Calu3 (cell line): ENCODE results near the gene BORCS8. TPM values are rescaled to one million over a fixed set of nuclear protein-coding genes. Genes with fewer than 3 reads are reported as not detected.
A peak's percentile ranks its signal among the peaks of the same experiment; 100 is the strongest.

ENCODE experiments used
- BruUV-seq: library from RNA; stranded (reverse); fragments of 400-500 nt; replicated peaks from 2 replicates; lab custom pipeline; 2021; lab: Mats Ljungman, UMichigan
- CTCF ChIA-PET: fragments of 300-600 bp; sonication (Branson Sonifier 250); formaldehyde crosslinking; loops from one replicate; lab custom pipeline; 2022; ENCODE audit warnings: antibody characterized with exemption; lab: Charles Lee
- DNase-seq: peaks from one replicate; pipeline ENCODE4 v3.0.0; 2022
- H3K27ac Mint-ChIP-seq: one replicate; pipeline ENCODE4 v1.8.0; 2022; ENCODE audit warnings: mixed read lengths; ENCODE audit not compliant: unreplicated experiment
- H3K27me3 Mint-ChIP-seq: one replicate; pipeline ENCODE4 v1.8.0; 2022; ENCODE audit warnings: mixed read lengths; ENCODE audit not compliant: unreplicated experiment
- H3K36me3 Mint-ChIP-seq: one replicate; pipeline ENCODE4 v1.8.0; 2022; ENCODE audit warnings: mild to moderate bottlenecking, moderate library complexity, mixed read lengths; ENCODE audit not compliant: insufficient read depth, unreplicated experiment
- H3K4me1 Mint-ChIP-seq: one replicate; pipeline ENCODE4 v1.8.0; 2022; ENCODE audit warnings: mild to moderate bottlenecking, low read depth, mixed read lengths; ENCODE audit not compliant: unreplicated experiment
- H3K4me3 Mint-ChIP-seq: one replicate; pipeline ENCODE4 v1.8.0; 2022; ENCODE audit warnings: mild to moderate bottlenecking, low read depth, moderate library complexity, mixed read lengths; ENCODE audit not compliant: unreplicated experiment
- H3K9me3 Mint-ChIP-seq: one replicate; pipeline ENCODE4 v1.8.0; 2022; ENCODE audit warnings: low read depth, mixed read lengths; ENCODE audit not compliant: unreplicated experiment
- intact Hi-C: fragments of 100-400 bp; cut with micrococcal nuclease; formaldehyde crosslinking; loops from one replicate; pipeline ENCODE4 v1.10.0; 2022; ENCODE audit not compliant: unreplicated experiment
- total RNA-seq: library from RNA; stranded (reverse); gene quantifications from 2 replicates; pipeline ENCODE4 v1.2.3, GENCODE V29; 2022
- TF ChIP-seq, protein P1 (sequence below): fragments of 200-600 bp; IDR thresholded peaks from one replicate; pipeline ENCODE4 v1.8.0; 2022; ENCODE audit warnings: antibody characterized with exemption; ENCODE audit not compliant: unreplicated experiment

Gene BORCS8
- total RNA-seq, 1 experiment from 2014 or later, result 26.3 TPM

GRCh38 chr19:19203012-19203856 lies 11.3 kb upstream of the BORCS8 start, which contains the start of gene NR2C2AP:
Gene NR2C2AP (minus strand): TSS chr19:19203414. CDS start chr19:19203060, 354 bp downstream.
- Mint-ChIP-seq H3K9me3 (no peaks in the 10 kb centered on the region), H3K27ac (peak within 1 kb of the TSS; percentile 47), H3K4me3 (peak within 1 kb of the TSS; percentile 82), H3K36me3 (peaks cover 29% of the 10 kb centered on the region), H3K27me3 (peaks cover 22% of the 10 kb centered on the region), H3K4me1 (no peaks in the 10 kb centered on the region)
- BruUV-seq, result no TSS peak
- CTCF ChIA-PET, result interaction anchor here (0.6 to 1.3 kb wide), 5 partner anchors 10 to 203 kb away, joined by 3 to 10 read pairs (median 3); partner anchors contain the start of gene MEF2B
- intact Hi-C loops, result loop anchor here (1.0 kb wide), 1 partner anchor 11 kb away; the partner anchor contains the start of genes BORCS8 and RFXANK
- DNase-seq, result peak; percentile 84
- TF ChIP-seq, protein P1, sequence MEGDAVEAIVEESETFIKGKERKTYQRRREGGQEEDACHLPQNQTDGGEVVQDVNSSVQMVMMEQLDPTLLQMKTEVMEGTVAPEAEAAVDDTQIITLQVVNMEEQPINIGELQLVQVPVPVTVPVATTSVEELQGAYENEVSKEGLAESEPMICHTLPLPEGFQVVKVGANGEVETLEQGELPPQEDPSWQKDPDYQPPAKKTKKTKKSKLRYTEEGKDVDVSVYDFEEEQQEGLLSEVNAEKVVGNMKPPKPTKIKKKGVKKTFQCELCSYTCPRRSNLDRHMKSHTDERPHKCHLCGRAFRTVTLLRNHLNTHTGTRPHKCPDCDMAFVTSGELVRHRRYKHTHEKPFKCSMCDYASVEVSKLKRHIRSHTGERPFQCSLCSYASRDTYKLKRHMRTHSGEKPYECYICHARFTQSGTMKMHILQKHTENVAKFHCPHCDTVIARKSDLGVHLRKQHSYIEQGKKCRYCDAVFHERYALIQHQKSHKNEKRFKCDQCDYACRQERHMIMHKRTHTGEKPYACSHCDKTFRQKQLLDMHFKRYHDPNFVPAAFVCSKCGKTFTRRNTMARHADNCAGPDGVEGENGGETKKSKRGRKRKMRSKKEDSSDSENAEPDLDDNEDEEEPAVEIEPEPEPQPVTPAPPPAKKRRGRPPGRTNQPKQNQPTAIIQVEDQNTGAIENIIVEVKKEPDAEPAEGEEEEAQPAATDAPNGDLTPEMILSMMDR, result no peak

GRCh38 chr19:19202707-19203011 lies 10.7 kb upstream of the BORCS8 start:
- H3K27me3 Mint-ChIP-seq, result peaks cover 17% of the 10 kb centered on the region
- H3K4me3 Mint-ChIP-seq, result peak overlapping the region; percentile 82
- peaks cover 32% of the 10 kb centered on the region for H3K36me3 Mint-ChIP-seq
- no peaks in the 10 kb centered on the region for H3K4me1 Mint-ChIP-seq
- H3K9me3 Mint-ChIP-seq, result no peaks in the 10 kb centered on the region
- TF ChIP-seq, protein P1, result no peak
- intact Hi-C loops, result loop anchor here (1.0 kb wide), 1 partner anchor 10 kb away; the partner anchor contains the start of genes BORCS8 and RFXANK
- TSS peak; percentile 92 for BruUV-seq
- CTCF ChIA-PET, result interaction anchor here (0.6 to 1.3 kb wide), 3 partner anchors 22 to 204 kb away, joined by 3 to 10 read pairs (median 3); partner anchors contain the start of gene MEF2B
- DNase-seq, result no peak
- H3K27ac Mint-ChIP-seq, result peak overlapping the region; percentile 47

GRCh38 chr19:19201697-19202630 lies 10.0 kb upstream of the BORCS8 start:
- DNase-seq, result no peak
- peak overlapping the region; percentile 82 for H3K4me3 Mint-ChIP-seq
- intact Hi-C loops, result no loop called here

More at GRCh38 chr19:19201697-19202630, 10.0 kb upstream of the BORCS8 start:
- BruUV-seq, result no TSS peak
- Mint-ChIP-seq H3K27ac (peak overlapping the region; percentile 47), H3K36me3 (peaks cover 36% of the 10 kb centered on the region), H3K4me1 (no peaks in the 10 kb centered on the region), H3K9me3 (no peaks in the 10 kb centered on the region), H3K27me3 (peaks cover 10% of the 10 kb centered on the region)
- CTCF ChIA-PET, result interaction anchor here (0.5 to 1.3 kb wide), 2 partner anchors 9 to 32 kb away, joined by 3 read pairs; partner anchors contain the start of gene MEF2B
- TF ChIP-seq, protein P1, result no peak
